HEK293T (cell line): ENCODE results near the gene CAPSL.

ENCODE experiments used
- BHLHE40 ChIP-seq: fragments of 450-650 bp; IDR thresholded peaks from 2 replicates; pipeline ENCODE4 v1.6.1; 2016; ENCODE audit warnings: mild to moderate bottlenecking, moderate library complexity, borderline replicate concordance
- FOXK2 ChIP-seq: fragments of 450-650 bp; IDR thresholded peaks from 2 replicates; pipeline ENCODE4 v1.6.1; 2016; ENCODE audit warnings: mild to moderate bottlenecking
- FOXM1 ChIP-seq: fragments of 450-650 bp; IDR thresholded peaks from 2 replicates; pipeline ENCODE4 v1.6.1; 2017; ENCODE audit warnings: mild to moderate bottlenecking, borderline replicate concordance
- HDGF ChIP-seq: fragments of 450-650 bp; IDR thresholded peaks from 2 replicates; pipeline ENCODE4 v1.6.1; 2017; ENCODE audit warnings: antibody characterized with exemption, borderline replicate concordance
- L3MBTL2 ChIP-seq: fragments of 450-650 bp; conservative IDR thresholded peaks from 2 replicates; pipeline ENCODE4 v1.6.1; 2016; ENCODE audit warnings: mild to moderate bottlenecking
- LEF1 ChIP-seq: fragments of 450-650 bp; IDR thresholded peaks from 2 replicates; pipeline ENCODE4 v1.6.1; 2017; ENCODE audit warnings: mild to moderate bottlenecking, borderline replicate concordance
- PKNOX1 ChIP-seq: fragments of 450-650 bp; IDR thresholded peaks from 2 replicates; pipeline ENCODE4 v1.6.1; 2016
- SUZ12 ChIP-seq: fragments of 450-650 bp; IDR thresholded peaks from 2 replicates; pipeline ENCODE4 v1.6.1; 2016; ENCODE audit warnings: mild to moderate bottlenecking
- TARDBP ChIP-seq: fragments of 450-650 bp; IDR thresholded peaks from 2 replicates; pipeline ENCODE4 v1.6.1; 2016

DNA sequence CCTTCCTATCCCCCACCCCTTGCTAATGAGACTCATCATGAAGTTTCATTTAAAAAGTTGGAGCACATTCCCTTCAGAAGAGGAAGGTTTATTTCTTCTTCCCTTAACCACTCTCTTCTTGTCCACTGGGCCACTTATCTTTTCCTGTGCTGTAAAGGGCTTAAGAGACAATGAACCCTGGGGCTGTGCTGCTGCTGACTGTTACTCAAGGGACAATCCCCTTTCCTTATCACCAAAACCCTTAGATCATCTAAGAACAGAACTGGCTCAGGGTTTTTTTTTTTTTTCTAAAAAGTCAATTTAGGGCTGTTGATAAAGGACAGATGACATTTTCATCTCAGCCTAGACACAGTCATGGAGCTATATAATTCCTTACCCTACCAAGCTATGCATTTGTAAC, 29.6 kb downstream of the CAPSL start:
- TF ChIP-seq L3MBTL2 (no peak), FOXK2 (no peak), BHLHE40 (no peak), HDGF (no peak), SUZ12 (no peak), LEF1 (no peak), FOXM1 (no peak), TARDBP (no peak), PKNOX1 (no peak)
